Trophoblast cell (in vitro differentiated cells and primary cell): ENCODE measurements around the gene PTPN7.
"Not testable (repeated sequence)": the region's sequence is repeated elsewhere in the genome, so short reads cannot be mapped to it uniquely, and the experiment has no call there.

Source experiments
- DNase-seq, 2 donors: peaks; one replicate each; pipeline ENCODE4 v3.0.0-alpha.2; 2016
- H2AFZ ChIP-seq: 2 replicates; pipeline ENCODE4 v1.6.1; 2013; ENCODE audit warnings: low read length, moderate library complexity, mild to moderate bottlenecking; ENCODE audit not compliant: insufficient read depth, poor library complexity
- H2AK5ac ChIP-seq: 2 replicates; pipeline ENCODE4 v1.6.1; 2013; ENCODE audit warnings: mild to moderate bottlenecking, low read length
- H2BK120ac ChIP-seq: 2 replicates; pipeline ENCODE4 v1.6.1; 2013; ENCODE audit warnings: low read length, mild to moderate bottlenecking, moderate library complexity; ENCODE audit not compliant: insufficient read depth, poor library complexity
- H2BK12ac ChIP-seq: 2 replicates; pipeline ENCODE4 v1.6.1; 2013; ENCODE audit warnings: mild to moderate bottlenecking, low read length, moderate library complexity
- H2BK5ac ChIP-seq: 2 replicates; pipeline ENCODE4 v1.6.1; 2013; ENCODE audit warnings: low read length, low read depth, moderate library complexity, mild to moderate bottlenecking; ENCODE audit not compliant: poor library complexity
- H3K14ac ChIP-seq: 2 replicates; pipeline ENCODE4 v1.6.1; 2013; ENCODE audit warnings: mild to moderate bottlenecking, low read length
- H3K18ac ChIP-seq: 2 replicates; pipeline ENCODE4 v1.6.1; 2013; ENCODE audit warnings: mild to moderate bottlenecking, low read length
- H3K23ac ChIP-seq: 2 replicates; pipeline ENCODE4 v1.6.1; 2013; ENCODE audit warnings: low read length
- H3K27ac ChIP-seq: 2 replicates; pipeline ENCODE4 v1.5.1; 2013; ENCODE audit warnings: low read depth, mild to moderate bottlenecking, inconsistent platforms, low read length, moderate library complexity
- H3K27me3 ChIP-seq: 2 replicates; pipeline ENCODE4 v1.6.1; 2013; ENCODE audit warnings: inconsistent platforms, mild to moderate bottlenecking, low read length, moderate library complexity; ENCODE audit not compliant: insufficient read depth
- H3K36me3 ChIP-seq, 2 experiments: 1 replicate in 1 of 2; 2 replicates in 1 of 2; pipeline ENCODE4 v1.6.1; 2013; ENCODE audit warnings: low read length in 2 of 2, mild to moderate bottlenecking in 2 of 2, moderate library complexity in 1 of 2; ENCODE audit not compliant: insufficient read depth in 2 of 2, control insufficient read depth in 1 of 2
- H3K4ac ChIP-seq: 2 replicates; pipeline ENCODE4 v1.6.1; 2013; ENCODE audit warnings: low read depth, mild to moderate bottlenecking, low read length, moderate library complexity
- H3K4me1 ChIP-seq, 2 experiments: 1 replicate in 1 of 2; 2 replicates in 1 of 2; pipeline ENCODE4 v1.6.1; 2013; ENCODE audit warnings: low read length in 2 of 2, mild to moderate bottlenecking in 2 of 2, moderate library complexity in 1 of 2; ENCODE audit not compliant: insufficient read depth in 2 of 2, control insufficient read depth in 1 of 2
- H3K4me2 ChIP-seq: 2 replicates; pipeline ENCODE4 v1.6.1; 2013; ENCODE audit warnings: inconsistent platforms, mild to moderate bottlenecking, low read length, moderate library complexity
- H3K4me3 ChIP-seq: 2 replicates; pipeline ENCODE4 v1.5.1; 2013; ENCODE audit warnings: mild to moderate bottlenecking, low read depth, low read length, inconsistent platforms
- H3K79me1 ChIP-seq: one replicate; pipeline ENCODE4 v1.6.1; 2013; ENCODE audit warnings: low read length
- H3K79me2 ChIP-seq: 2 replicates; pipeline ENCODE4 v1.6.1; 2013; ENCODE audit warnings: low read length, mild to moderate bottlenecking; ENCODE audit not compliant: control insufficient read depth, insufficient read depth, poor library complexity
- H3K9ac ChIP-seq: 2 replicates; pipeline ENCODE4 v1.6.1; 2013; ENCODE audit warnings: mild to moderate bottlenecking, low read length
- H3K9me3 ChIP-seq: 2 replicates; pipeline ENCODE4 v1.6.1; 2013; ENCODE audit warnings: low read depth, mild to moderate bottlenecking, control low read depth, inconsistent platforms, low read length; ENCODE audit not compliant: insufficient read depth
- H4K12ac ChIP-seq: 2 replicates; pipeline ENCODE4 v1.6.1; 2013; ENCODE audit warnings: low read depth, mild to moderate bottlenecking, low read length, moderate library complexity
- H4K8ac ChIP-seq: 2 replicates; pipeline ENCODE4 v1.6.1; 2013; ENCODE audit warnings: low read depth, mild to moderate bottlenecking, low read length, moderate library complexity
- H4K91ac ChIP-seq: one replicate; pipeline ENCODE4 v1.6.1; 2013; ENCODE audit warnings: low read depth, mild to moderate bottlenecking, low read length, moderate library complexity
- WGBS: extraction: QIAGEN DNeasy Blood & Tissue Kit; methylation state at CpG from one replicate; pipeline ENCODE4 v1.1.7; 2013; ENCODE audit warnings: missing lambda C conversion rate; ENCODE audit not compliant: insufficient read length, insufficient coverage; ENCODE audit errors: extremely low coverage; 5-methylcytosine and 5-hydroxymethylcytosine counted together

The PTPN7 gene

DNA sequence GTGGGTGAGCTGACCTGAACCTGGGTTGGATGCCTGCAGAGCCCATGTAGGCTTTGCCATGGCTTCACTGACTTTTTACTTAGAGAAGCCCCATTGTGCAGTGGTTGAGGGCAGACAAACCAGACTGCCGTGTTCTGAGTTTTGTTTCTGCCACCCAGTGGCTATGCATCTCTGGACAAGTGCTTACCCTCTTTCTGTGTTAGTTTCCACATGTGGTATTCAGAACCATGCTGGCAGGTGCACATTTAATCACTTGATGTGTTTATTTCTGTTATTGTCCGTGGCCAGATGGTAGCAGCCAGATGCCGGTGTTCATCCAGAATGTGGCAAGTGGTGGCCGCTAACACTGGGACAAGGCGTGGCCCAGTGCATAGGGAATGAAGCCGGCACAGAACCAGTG, 10.3 kb upstream of the PTPN7 start:
- H2AK5ac ChIP-seq, result no peak overlapping the region
- no peak overlapping the region for H2BK5ac ChIP-seq
- no peaks in the 10 kb centered on the region for H3K79me1 ChIP-seq
- no peak overlapping the region for H2BK120ac ChIP-seq
- no peak for DNase-seq
- no peak overlapping the region for H3K4me2 ChIP-seq
- H3K36me3 ChIP-seq, result no peaks in the 10 kb centered on the region
- no peak overlapping the region for H2AFZ ChIP-seq
- H3K4me3 ChIP-seq, result no peak overlapping the region
- no peaks in the 10 kb centered on the region for H3K27me3 ChIP-seq
- H4K91ac ChIP-seq, result no peak overlapping the region
- no peak overlapping the region for H3K27ac ChIP-seq
- no peak overlapping the region for H4K8ac ChIP-seq
- no peak overlapping the region for H2BK12ac ChIP-seq
- no peak overlapping the region for H3K9ac ChIP-seq
- no peak overlapping the region for H3K14ac ChIP-seq
- no peak overlapping the region for H4K12ac ChIP-seq
- H3K79me2 ChIP-seq, result no peaks in the 10 kb centered on the region
- H3K23ac ChIP-seq, result no peak overlapping the region
- peaks cover 0 to 4% of the 10 kb centered on the region in 2 experiments for H3K4me1 ChIP-seq
- WGBS, result no CpG with 5 or more reads among the region's 6 CpGs
- H3K9me3 ChIP-seq, result no peaks in the 10 kb centered on the region
- no peak overlapping the region for H3K4ac ChIP-seq
- H3K18ac ChIP-seq, result no peak overlapping the region

DNA sequence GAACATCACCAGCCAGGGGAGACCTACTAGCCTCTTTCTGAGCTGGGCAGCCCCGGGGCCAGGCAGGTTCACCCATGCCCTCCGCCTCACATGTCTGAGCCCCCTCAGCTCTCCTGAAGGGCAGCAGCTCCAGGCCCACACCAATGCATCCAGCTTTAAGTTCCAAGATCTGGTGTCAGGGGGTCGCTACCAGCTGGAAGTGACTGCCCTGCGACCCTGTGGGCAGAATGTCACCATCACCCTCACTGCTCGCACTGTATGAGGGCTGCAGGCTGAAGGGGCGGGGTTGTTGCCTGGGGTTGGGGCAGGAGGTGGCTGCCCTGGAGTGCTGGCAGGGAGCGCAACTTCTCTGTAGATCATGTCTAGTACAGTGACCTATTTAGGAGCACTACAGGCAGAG, 8.5 kb upstream of the PTPN7 start:
- Histone ChIP-seq H3K4me3 (no peak overlapping the region), H2BK120ac (no peak overlapping the region), H3K9ac (no peak overlapping the region), H4K12ac (no peak overlapping the region), H3K27ac (no peak overlapping the region), H2AK5ac (no peak overlapping the region), H3K27me3 (no peaks in the 10 kb centered on the region), H3K4ac (no peak overlapping the region), H2BK12ac (no peak overlapping the region), H3K23ac (no peak overlapping the region), H4K8ac (no peak overlapping the region), H3K4me1 (peaks cover 2 to 7% of the 10 kb centered on the region in 2 experiments), H3K36me3 (no peaks in the 10 kb centered on the region), H3K79me1 (no peaks in the 10 kb centered on the region), H4K91ac (no peak overlapping the region), H3K4me2 (no peak overlapping the region), H3K18ac (no peak overlapping the region), H3K9me3 (no peaks in the 10 kb centered on the region), H2BK5ac (no peak overlapping the region), H2AFZ (no peak overlapping the region), H3K79me2 (no peaks in the 10 kb centered on the region), H3K14ac (no peak overlapping the region)
- WGBS, result no CpG with 5 or more reads among the region's 7 CpGs
- no peak for DNase-seq

DNA sequence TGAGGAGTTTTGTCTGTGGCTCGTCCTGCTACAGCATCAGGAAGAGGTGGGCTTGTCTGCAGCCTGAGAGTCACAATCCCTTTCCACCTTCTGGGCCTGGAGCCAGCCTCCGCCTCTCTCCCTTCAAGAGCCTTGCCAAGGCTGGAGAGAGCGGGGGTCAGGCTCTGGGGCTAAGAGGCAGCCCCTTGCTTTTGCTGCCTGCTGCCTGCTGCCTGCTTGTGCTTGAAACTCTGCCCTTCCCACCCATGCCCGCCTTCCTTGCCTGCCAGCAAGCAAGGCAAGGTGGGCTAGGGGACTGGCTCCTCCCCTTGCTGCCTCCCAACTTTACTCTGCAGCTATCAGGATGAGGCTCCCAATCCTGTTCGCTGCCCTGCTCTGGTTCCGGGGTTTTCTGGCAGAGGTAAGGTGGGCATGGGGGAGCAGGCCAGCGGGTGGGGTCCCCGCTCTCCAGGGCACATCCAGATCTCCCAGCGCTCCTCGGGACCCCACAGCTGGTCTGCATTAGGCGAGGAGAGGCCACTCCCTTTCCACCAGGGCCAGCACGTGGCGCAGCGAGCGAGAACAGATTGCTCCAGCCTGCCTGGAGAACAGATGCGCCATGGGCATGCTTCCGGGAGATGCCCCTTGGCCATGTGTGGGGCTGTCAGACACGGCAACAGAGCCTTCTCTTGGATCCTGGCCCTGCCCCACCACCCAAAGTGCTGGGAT, 7.5 kb upstream of the PTPN7 start:
- Histone ChIP-seq H3K27ac (no peak overlapping the region), H4K12ac (no peak overlapping the region), H3K9me3 (no peaks in the 10 kb centered on the region), H3K4ac (no peak overlapping the region), H3K9ac (no peak overlapping the region), H2BK5ac (no peak overlapping the region), H3K79me1 (no peaks in the 10 kb centered on the region), H2BK12ac (no peak overlapping the region), H3K23ac (no peak overlapping the region), H3K36me3 (no peaks in the 10 kb centered on the region), H3K4me2 (no peak overlapping the region), H2AK5ac (no peak overlapping the region), H4K8ac (no peak overlapping the region), H2BK120ac (no peak overlapping the region), H3K18ac (no peak overlapping the region), H4K91ac (no peak overlapping the region), H2AFZ (no peak overlapping the region), H3K4me1 (peaks cover 2 to 16% of the 10 kb centered on the region in 2 experiments), H3K79me2 (no peaks in the 10 kb centered on the region), H3K4me3 (no peak overlapping the region), H3K27me3 (no peaks in the 10 kb centered on the region), H3K14ac (no peak overlapping the region)
- WGBS, result no CpG with 5 or more reads among the region's 18 CpGs
- DNase-seq, result no peak

DNA sequence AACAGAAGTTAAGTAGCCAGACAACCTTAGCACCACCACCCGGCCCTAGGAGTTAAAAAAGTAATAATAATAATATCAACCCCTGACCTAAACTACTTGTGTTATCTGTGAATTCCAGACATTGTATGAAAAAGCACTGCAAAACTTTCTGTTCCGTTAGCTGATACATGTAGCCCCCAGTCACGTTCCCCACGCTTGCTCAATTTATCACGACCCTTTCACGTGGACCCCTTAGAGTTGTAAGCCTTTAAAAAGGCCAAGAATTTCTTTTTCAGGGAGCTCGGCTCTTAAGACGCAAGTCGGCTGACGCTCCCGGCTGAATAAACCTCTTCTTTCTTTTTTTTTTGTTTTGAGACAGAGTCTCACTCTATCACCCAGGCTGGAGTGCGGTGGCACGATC, 6.7 kb upstream of the PTPN7 start:
- not testable (repeated sequence) for H2BK120ac ChIP-seq, H4K12ac ChIP-seq, H3K79me1 ChIP-seq, H2BK12ac ChIP-seq, H3K23ac ChIP-seq, H4K91ac ChIP-seq, H3K9me3 ChIP-seq, H2AFZ ChIP-seq, H3K27me3 ChIP-seq, H4K8ac ChIP-seq, H3K9ac ChIP-seq, H2AK5ac ChIP-seq, H2BK5ac ChIP-seq, H3K18ac ChIP-seq, DNase-seq, H3K36me3 ChIP-seq, H3K27ac ChIP-seq, H3K14ac ChIP-seq, H3K79me2 ChIP-seq, H3K4me2 ChIP-seq, H3K4ac ChIP-seq, H3K4me3 ChIP-seq
- no CpG with 5 or more reads among the region's 13 CpGs for WGBS
- H3K4me1 ChIP-seq, result peaks cover 2 to 18% of the 10 kb centered on the region in 2 experiments
